ENCODE results near the gene BGLAP.
A peak's percentile ranks its signal among the peaks of the same experiment; 100 is the strongest.

Gene BGLAP

GRCh38 chr1:156268336-156268735 is 26.4 kb downstream of the BGLAP start:
- in situ Hi-C loops (cut with MboI; ENCODE audit: low sequenced_read_pairs, unreplicated experiment): no loop called here
- TF ChIP-seq CTCF (IDR thresholded peaks at IDR 0.05; ENCODE audit: borderline replicate concordance, control extremely low read depth, extremely low read depth, insufficient read depth, missing control alignments): no peak
- DNase-seq (ENCODE audit: low spot score): no peak

- in situ Hi-C loops (cut with MboI; ENCODE audit: low sequenced_read_pairs, unreplicated experiment): no loop called here
- TF ChIP-seq CTCF (IDR thresholded peaks at IDR 0.05; ENCODE audit: borderline replicate concordance, control extremely low read depth, extremely low read depth, insufficient read depth, missing control alignments): no peak
- DNase-seq (ENCODE audit: low spot score): no peak
Observed at GRCh38 chr1:156270314-156270713, 28.3 kb downstream of the BGLAP start.

- in situ Hi-C loops (cut with MboI; ENCODE audit: low sequenced_read_pairs, unreplicated experiment): no loop called here
- no peak for DNase-seq (ENCODE audit: low spot score)
- TF ChIP-seq CTCF (IDR thresholded peaks at IDR 0.05; ENCODE audit: borderline replicate concordance, control extremely low read depth, extremely low read depth, insufficient read depth, missing control alignments): no peak
Observed at GRCh38 chr1:156276532-156276931, 34.5 kb downstream of the BGLAP start.

GRCh38 chr1:156276966-156277381 is 35.0 kb downstream of the BGLAP start:
- in situ Hi-C loops (cut with MboI; ENCODE audit: low sequenced_read_pairs, unreplicated experiment): no loop called here
- no peak for DNase-seq (ENCODE audit: low spot score)
- no peak for TF ChIP-seq CTCF (IDR thresholded peaks at IDR 0.05; ENCODE audit: borderline replicate concordance, control extremely low read depth, extremely low read depth, insufficient read depth, missing control alignments)

- TF ChIP-seq CTCF (IDR thresholded peaks at IDR 0.05; ENCODE audit: borderline replicate concordance, control extremely low read depth, extremely low read depth, insufficient read depth, missing control alignments): no peak
- in situ Hi-C loops (cut with MboI; ENCODE audit: low sequenced_read_pairs, unreplicated experiment): no loop called here
- DNase-seq (ENCODE audit: low spot score): no peak
Observed at GRCh38 chr1:156279837-156280236, 37.9 kb downstream of the BGLAP start.

GRCh38 chr1:156281281-156281680 is 39.3 kb downstream of the BGLAP start:
- peak; percentile 65 for DNase-seq (ENCODE audit: low spot score)
- no peak for TF ChIP-seq CTCF (IDR thresholded peaks at IDR 0.05; ENCODE audit: borderline replicate concordance, control extremely low read depth, extremely low read depth, insufficient read depth, missing control alignments)
- in situ Hi-C loops (cut with MboI; ENCODE audit: low sequenced_read_pairs, unreplicated experiment): no loop called here

Data from GM13976 (cell line).